Subcutaneous preadipocyte (primary cell): Measurements from ENCODE around the gene NIPAL3. TPM values are rescaled to one million over a fixed set of nuclear protein-coding genes. Genes with fewer than 3 reads are reported as not detected.

Experiments
- total RNA-seq: library from RNA; depleted of rRNA; stranded (reverse); fragments of >200 nt; gene quantifications from 2 replicates; pipeline ENCODE4 v1.2.3, GENCODE V29; 2012

Gene NIPAL3
- 16.9 and 17.2 TPM in 2 replicates for total RNA-seq

GRCh38 chr1:24415334-24415909, at the start of gene NIPAL3:
Gene NIPAL3 (plus strand): TSS chr1:24415802. CDS start chr1:24419548, 3,746 bp downstream.

GRCh38 chr1:24413350-24414163, 2.0 kb upstream of the NIPAL3 start, which contains the start of gene STPG1:
Gene STPG1 (minus strand): TSS chr1:24413782. CDS start chr1:24401388, 12,394 bp downstream.

GRCh38 chr1:24502709-24503058, 87.1 kb downstream of the NIPAL3 start, which contains the start of gene RCAN3:
Gene RCAN3 (plus strand): TSS chr1:24502836. CDS start chr1:24514373, 11,537 bp downstream.

Other genes with a start within 250 kb of the NIPAL3 start
- not detected in 2 replicates for gene IFNLR1, start 228.5 kb upstream of the NIPAL3 start, total RNA-seq
- gene GRHL3, start 96.4 kb upstream of the NIPAL3 start, total RNA-seq: not detected in 2 replicates
- gene STPG1, start 2.0 kb upstream of the NIPAL3 start, total RNA-seq: 3.3 and 5.1 TPM in 2 replicates
- 3.7 and 8.5 TPM in 2 replicates for gene RCAN3, start 87.0 kb downstream of the NIPAL3 start, total RNA-seq
- not detected in 2 replicates for gene NCMAP, start 140.3 kb downstream of the NIPAL3 start, total RNA-seq
- gene SRRM1, start 227.5 kb downstream of the NIPAL3 start, total RNA-seq: 32.7 and 61.4 TPM in 2 replicates